ENCODE results near the gene ZIC1. TPM values are rescaled to one million over a fixed set of nuclear protein-coding genes. Genes with fewer than 3 reads are reported as not detected.

Gene ZIC1
- total and polyA plus RNA-seq, 2 of the 4 experiments (the other 2 are of a cell fraction), result not detected

- TF ChIP-seq CHD1 (IDR thresholded peaks at IDR 0.05; ENCODE audit: low read depth, low read length), result no peak
Measured at GRCh38 chr3:147395899-147396711, 13.1 kb upstream of the ZIC1 start (continued).

GRCh38 chr3:147396712-147397046, 12.5 kb upstream of the ZIC1 start:
- CTCF ChIA-PET, result no interaction called here
- no peaks in the 10 kb centered on the region for H3K4me1 ChIP-seq (ENCODE audit: control insufficient read depth, insufficient read depth, low read length)
- no peak overlapping the region for H2AK5ac ChIP-seq (ENCODE audit: low read depth, low read length)
- no peak overlapping the region for H2BK20ac ChIP-seq (ENCODE audit: low read depth, low read length)
- no peak for TF ChIP-seq USF2 (IDR thresholded peaks at IDR 0.05; ENCODE audit: low read depth, low read length)
- H3K4me3 ChIP-seq (ENCODE audit: insufficient read depth, low read depth, low read length), result no peak overlapping the region
- 21% methylated on average over 3 of the region's 17 CpGs; no CpG with 5 or more reads in 1 of the 2 experiments for WGBS, 2 experiments (ENCODE audit: extremely low coverage in 2 of 2, insufficient read length in 1 of 2)
- H3K4ac ChIP-seq (ENCODE audit: low read depth, low read length), result no peak overlapping the region
- intact Hi-C loops (cut with micrococcal nuclease) (no loop called here), in situ Hi-C loops (cut with MboI; ENCODE audit: low sequenced_read_pairs) (no loop called here), dilution Hi-C loops (cut with HindIII; ENCODE audit: low sequenced_read_pairs, unreplicated experiment) (no loop called here)
- BruUV-seq (replicated peaks), result no TSS peak
- H2BK15ac ChIP-seq (ENCODE audit: low read depth, low read length), result no peak overlapping the region
- H3K27me3 ChIP-seq (ENCODE audit: control insufficient read depth, insufficient read depth, low read length), result peaks cover 85% of the 10 kb centered on the region
- H3K79me1 ChIP-seq (ENCODE audit: low read depth in 1 of 2, low read length in 2 of 2), result no peaks in the 10 kb centered on the region
- peaks cover 24% of the 10 kb centered on the region; the same call in 1 of the 2 replicates for H3K9me3 ChIP-seq (ENCODE audit: control insufficient read depth, insufficient read depth, low read length)
- H3K4me2 ChIP-seq (ENCODE audit: low read depth, low read length), result no peak overlapping the region
- no peak for DNase-seq
- no peak overlapping the region for H2BK5ac ChIP-seq (ENCODE audit: low read depth, low read length, poor library complexity, severe bottlenecking)
- no peaks in the 10 kb centered on the region for H3K36me3 ChIP-seq (ENCODE audit: control insufficient read depth, insufficient read depth, low read length)
- H4K20me1 ChIP-seq (ENCODE audit: insufficient read depth, low read length), result no peaks in the 10 kb centered on the region; the same call in 1 of the 2 replicates
- H4K5ac ChIP-seq (ENCODE audit: low read depth, low read length), result no peak overlapping the region
- POLR2A ChIA-PET (ENCODE audit: unreplicated experiment), result interaction anchor here (0.6 kb wide), 1 partner anchor 26 kb away, joined by 3 read pairs; no protein-coding TSS in a partner anchor
- no peak overlapping the region for H4K8ac ChIP-seq (ENCODE audit: low read depth in 2 of 2, low read length in 2 of 2)
- no peak overlapping the region for H2BK120ac ChIP-seq (ENCODE audit: low read depth, low read length)
- H3K27ac ChIP-seq (ENCODE audit: insufficient read depth, low read length), result no peak overlapping the region
- no peak overlapping the region for H3K14ac ChIP-seq (replicated peaks; ENCODE audit: low read depth, low read length)
- no peak overlapping the region for H3K56ac ChIP-seq (ENCODE audit: extremely low read depth, insufficient read depth, low read length)
- H2AK9ac ChIP-seq (replicated peaks; ENCODE audit: low read depth, low read length, poor library complexity), result no peak overlapping the region
- no peak for ATAC-seq (ENCODE audit: low read depth)
- H2AFZ ChIP-seq (replicated peaks; ENCODE audit: low read length, poor library complexity), result no peak overlapping the region
- no peak overlapping the region for H3K23ac ChIP-seq (ENCODE audit: low read depth, low read length)
- no peak overlapping the region for H4K91ac ChIP-seq (ENCODE audit: insufficient read depth, low read depth, low read length)
- H3K9ac ChIP-seq (ENCODE audit: low read depth, low read length), result no peak overlapping the region
- no peak overlapping the region for H3K18ac ChIP-seq (ENCODE audit: low read depth, low read length)
- no peaks in the 10 kb centered on the region for H3K9me1 ChIP-seq (ENCODE audit: insufficient read depth, low read length)

All from IMR-90 (cell line).